ENCODE data around the gene PANX3.

Gene PANX3

DNA sequence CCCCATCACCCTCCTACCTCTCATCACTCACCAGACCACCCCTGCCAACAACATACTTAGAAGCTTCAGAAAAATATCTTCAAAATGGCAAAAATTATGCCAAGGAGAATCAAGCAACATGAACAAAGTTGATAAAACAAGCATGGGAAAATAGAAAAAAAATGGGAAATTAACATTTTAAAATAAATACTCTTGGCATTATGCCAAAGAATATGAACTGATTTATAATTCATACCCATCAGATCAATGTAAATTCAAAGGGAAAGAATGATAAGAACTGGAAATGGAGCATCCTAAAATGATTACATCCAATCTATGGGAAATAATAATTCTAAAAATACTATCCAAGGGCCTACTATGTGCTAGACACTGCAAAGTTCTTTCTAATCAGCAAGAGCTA is 50.3 kb downstream of the PANX3 start:
- no peak for DNase-seq

DNA sequence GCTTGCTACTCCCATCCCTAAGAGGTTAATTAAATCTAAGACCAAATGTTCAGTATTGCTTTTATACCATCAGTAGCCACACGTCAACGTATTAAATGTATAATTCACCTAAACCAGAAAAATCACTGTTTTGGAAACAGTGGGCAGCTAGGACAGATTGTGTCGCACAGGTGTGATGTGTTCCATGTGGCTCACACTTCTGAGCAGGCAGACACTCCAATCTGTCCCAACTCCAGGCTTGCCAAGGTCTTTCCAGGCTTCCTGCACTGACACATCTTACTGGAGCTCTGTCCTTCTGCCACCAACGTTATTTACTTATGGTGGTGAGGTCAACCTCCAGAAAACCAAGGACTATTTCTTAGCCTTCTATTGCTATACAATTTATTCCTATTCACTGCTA is 50.9 kb downstream of the PANX3 start:
- DNase-seq = no peak

DNA sequence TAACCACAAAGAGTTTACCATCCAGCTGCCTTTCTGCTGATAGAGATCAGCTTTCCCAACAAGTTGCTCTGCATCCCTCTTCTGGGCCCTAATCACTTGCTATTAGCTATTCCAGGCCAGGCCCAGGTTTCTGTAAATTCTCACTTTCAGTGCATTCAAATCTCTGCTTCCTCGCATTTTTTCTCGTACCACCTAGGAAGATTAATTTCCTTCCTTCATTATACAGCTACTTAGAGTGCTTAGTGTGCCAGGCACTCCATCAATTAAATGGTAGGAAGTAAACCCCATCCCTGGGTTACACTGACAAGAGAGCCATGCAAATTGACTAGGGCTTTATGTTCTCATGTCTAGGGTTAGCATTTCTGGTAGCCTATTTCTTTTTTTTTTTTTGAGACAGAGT is 52.6 kb downstream of the PANX3 start:
- no peak for DNase-seq

DNA sequence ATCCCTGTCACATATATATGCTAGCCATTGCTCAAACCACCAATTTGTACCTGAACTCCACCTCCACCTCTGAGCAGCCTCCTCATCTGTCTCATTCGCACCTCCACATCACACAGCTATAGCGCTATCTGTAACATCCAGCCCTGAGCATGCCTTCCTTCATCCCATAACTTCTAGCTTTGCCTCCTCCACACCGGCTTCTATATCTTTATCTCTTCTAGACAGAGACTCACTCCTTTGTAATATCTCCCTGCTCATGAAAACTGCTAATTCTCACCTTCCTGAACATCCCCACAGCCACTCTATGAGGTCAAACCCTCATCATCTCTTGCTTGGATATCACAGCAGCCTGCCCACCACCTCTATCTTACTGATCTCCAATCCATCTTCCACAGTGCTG is 56.4 kb downstream of the PANX3 start:
- DNase-seq = no peak

DNA sequence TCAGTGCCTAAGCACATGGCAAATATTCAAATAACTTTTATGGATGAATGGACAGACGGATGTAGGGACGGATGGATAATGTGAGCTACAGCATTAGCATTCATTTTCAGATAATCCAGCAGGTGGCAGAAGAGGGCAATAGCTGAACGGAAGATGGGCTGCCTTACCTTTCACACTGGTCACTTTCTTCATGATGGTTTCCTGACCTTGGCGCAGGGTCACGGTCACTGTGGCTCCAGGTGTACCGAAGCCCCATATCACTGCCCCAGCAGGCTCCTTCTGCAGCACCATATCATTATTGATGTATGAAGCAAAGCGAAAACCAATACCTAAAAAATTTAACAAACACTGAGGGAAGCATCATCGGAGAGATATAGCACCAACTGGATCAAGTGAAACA is 58.0 kb downstream of the PANX3 start:
- peak; percentile 34 for DNase-seq
